Ovary (tissue), 9 donors: ENCODE data around the gene SNX27. TPM values are rescaled to one million over a fixed set of nuclear protein-coding genes. Genes with fewer than 3 reads are reported as not detected.

Source experiments
- DNase-seq, 5 donors: peaks; one replicate each; pipeline ENCODE4 v3.0.0-alpha.2; 2019 to 2020
- H3K27ac ChIP-seq, 2 donors: fragments of 200-600 bp; one replicate each; pipeline versions ENCODE4 v1.5.1 to v1.8.0; 2019 to 2022
- H3K27me3 ChIP-seq: fragments of 200-600 bp; one replicate; pipeline ENCODE4 v1.8.0; 2022
- H3K36me3 ChIP-seq: fragments of 200-600 bp; sonication (generic); one replicate; pipeline ENCODE4 v1.5.1; 2019
- H3K4me1 ChIP-seq: one replicate; pipeline ENCODE4 v1.8.1; 2013; ENCODE audit warnings: mild to moderate bottlenecking, moderate library complexity; ENCODE audit not compliant: insufficient read depth
- H3K4me3 ChIP-seq: fragments of 200-600 bp; sonication (generic); one replicate; pipeline ENCODE4 v1.5.1; 2017
- H3K9me3 ChIP-seq, 2 donors: fragments of 200-600 bp in 1 of 2; sonication (generic) in 1 of 2; one replicate each; pipeline versions ENCODE4 v1.5.1 to v1.8.1; 2013 to 2019; ENCODE audit warnings: mild to moderate bottlenecking in 1 of 2, moderate library complexity in 1 of 2
- EP300 ChIP-seq: sonication (generic); formaldehyde crosslinking; IDR thresholded peaks from one replicate; pipeline ENCODE4 v1.6.1; 2017; ENCODE audit warnings: antibody characterized with exemption
- POLR2A ChIP-seq: fragments of 450-650 bp; IDR thresholded peaks from one replicate; pipeline ENCODE4 v1.6.1; 2017; ENCODE audit warnings: antibody characterized with exemption, mild to moderate bottlenecking, moderate library complexity
- WGBS, 3 donors: extraction: QIAGEN DNeasy Blood & Tissue Kit in 1 of 3; methylation state at CpG; one replicate each; pipeline versions ENCODE4 v1.1.5 to v1.1.7; 2013 to 2017; 5-methylcytosine and 5-hydroxymethylcytosine counted together
- intact Hi-C, 4 donors: fragments of 100-400 bp; cut with DNase I; formaldehyde crosslinking; loops; one replicate each; pipeline versions ENCODE4 v1.11.0 to v1.15.1; 2022 to 2023
- polyA plus RNA-seq, 2 donors: library from polyadenylated mRNA; stranded (reverse); fragments of 200-250 nt in 1 of 2; fragments of 350-450 nt in 1 of 2; fragmentation: Illumina TruSeq in 1 of 2; extraction: RNeasy Lipid Tissue Mini Kit (QIAGEN cat#74804) in 1 of 2; gene quantifications; one replicate each; pipeline ENCODE4 v1.2.3, GENCODE V29; 2013 to 2014
- total RNA-seq, 7 donors: library from RNA; depleted of rRNA in 2 of 7; stranded (reverse); fragments of >200 nt in 2 of 7; fragmentation: NEBNext Ultra II Directional in 3 of 7; extraction: Animal tissue kit (Norgen Biotek cat#: 25700) in 3 of 7; gene quantifications; one replicate each; pipeline versions ENCODE4 v1.1.0 to v1.2.4, GENCODE V29; 2016 to 2023
- TF ChIP-seq, protein P1 (sequence below), 3 donors: fragments of 450-650 bp in 2 of 3; fragments of 200-600 bp in 1 of 3; IDR thresholded peaks; one replicate each; pipeline versions ENCODE4 v1.5.1 to v1.8.0; 2016 to 2022; ENCODE audit warnings: antibody characterized with exemption in 3 of 3, mild to moderate bottlenecking in 1 of 3
- donor health status: DM: no; HTN: no; CAD: no; lungs with moderate emphysema.
- donor health status: DM: no; HTN: no; CAD: no.
- donor health status: Bipolar disorder and iron deficiency.
- donor health status: DM: yes; HTN: yes; CAD: no.
- donor health status: DM: no; HTN: no; CAD: no.
- donor health status: DM: yes; HTN: yes; CAD: no.

Gene SNX27
- total and polyA plus RNA-seq, 9 donors, result 9.5 to 42.7 (median 35.1) TPM

DNA sequence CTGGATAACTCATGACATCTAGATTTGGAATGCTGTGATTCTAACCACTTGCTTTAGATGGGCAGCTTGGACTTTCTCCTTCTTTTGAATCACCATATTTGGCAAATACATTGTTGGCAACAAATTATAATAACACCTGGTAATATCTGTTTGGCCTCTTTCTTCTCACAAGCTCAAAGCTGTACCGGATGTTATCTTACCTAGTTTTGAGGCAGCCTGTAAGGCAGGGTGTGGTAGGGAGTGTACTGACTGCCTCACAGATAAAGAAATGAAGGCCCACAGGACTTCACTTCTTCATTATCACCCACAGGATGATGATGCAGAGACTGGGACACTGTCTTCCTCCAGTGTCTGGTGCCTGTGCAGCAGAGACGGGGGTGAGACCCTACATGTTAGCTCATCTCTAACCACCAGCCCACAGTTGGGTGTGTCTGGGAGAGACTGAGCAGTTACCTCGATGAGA is 43.2 kb upstream of the SNX27 start:
- Histone ChIP-seq H3K27me3 (no peaks in the 10 kb centered on the region), H3K27ac (no peak overlapping the region), H3K4me1 (peaks cover 3% of the 10 kb centered on the region), H3K9me3 (no peaks in the 10 kb centered on the region), H3K36me3 (no peaks in the 10 kb centered on the region), H3K4me3 (no peak overlapping the region)
- no peak for TF ChIP-seq EP300
- TF ChIP-seq, protein P1, sequence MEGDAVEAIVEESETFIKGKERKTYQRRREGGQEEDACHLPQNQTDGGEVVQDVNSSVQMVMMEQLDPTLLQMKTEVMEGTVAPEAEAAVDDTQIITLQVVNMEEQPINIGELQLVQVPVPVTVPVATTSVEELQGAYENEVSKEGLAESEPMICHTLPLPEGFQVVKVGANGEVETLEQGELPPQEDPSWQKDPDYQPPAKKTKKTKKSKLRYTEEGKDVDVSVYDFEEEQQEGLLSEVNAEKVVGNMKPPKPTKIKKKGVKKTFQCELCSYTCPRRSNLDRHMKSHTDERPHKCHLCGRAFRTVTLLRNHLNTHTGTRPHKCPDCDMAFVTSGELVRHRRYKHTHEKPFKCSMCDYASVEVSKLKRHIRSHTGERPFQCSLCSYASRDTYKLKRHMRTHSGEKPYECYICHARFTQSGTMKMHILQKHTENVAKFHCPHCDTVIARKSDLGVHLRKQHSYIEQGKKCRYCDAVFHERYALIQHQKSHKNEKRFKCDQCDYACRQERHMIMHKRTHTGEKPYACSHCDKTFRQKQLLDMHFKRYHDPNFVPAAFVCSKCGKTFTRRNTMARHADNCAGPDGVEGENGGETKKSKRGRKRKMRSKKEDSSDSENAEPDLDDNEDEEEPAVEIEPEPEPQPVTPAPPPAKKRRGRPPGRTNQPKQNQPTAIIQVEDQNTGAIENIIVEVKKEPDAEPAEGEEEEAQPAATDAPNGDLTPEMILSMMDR (IDR thresholded peaks at IDR 0.05), result no peak
- no peak for TF ChIP-seq POLR2A
- intact Hi-C loops, result no loop called here
- no peak for DNase-seq
- WGBS, 3 donors, result 64 to 75% (median 65%) methylated on average over 3 of the region's 3 CpGs

DNA sequence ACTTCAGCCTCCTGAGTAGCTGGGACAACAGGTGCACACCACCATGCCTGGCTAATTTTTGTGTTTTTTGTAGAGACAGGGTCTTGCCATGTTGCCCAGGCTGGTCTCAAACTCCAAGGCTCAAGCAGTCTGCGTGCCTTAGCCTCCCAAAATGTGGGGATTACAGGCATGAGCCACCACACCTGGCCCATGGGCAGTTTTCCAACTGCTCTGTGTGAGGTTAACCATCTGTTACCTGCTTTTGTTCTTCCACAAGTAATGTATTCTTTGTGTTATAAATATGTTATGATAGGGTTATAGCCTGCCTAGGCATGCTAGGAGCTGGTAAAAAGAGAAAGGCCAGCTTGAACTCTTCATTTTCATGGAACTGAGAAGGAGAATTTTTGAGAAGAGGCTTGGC is 41.0 kb upstream of the SNX27 start:
- no peaks in the 10 kb centered on the region for H3K9me3 ChIP-seq
- TF ChIP-seq, protein P1 (IDR thresholded peaks at IDR 0.05), result no peak
- TF ChIP-seq EP300 (no peak), POLR2A (no peak)
- H3K36me3 ChIP-seq, result no peaks in the 10 kb centered on the region
- no peaks in the 10 kb centered on the region for H3K4me1 ChIP-seq
- no peaks in the 10 kb centered on the region for H3K27me3 ChIP-seq
- intact Hi-C loops, result no loop called here
- WGBS, 3 donors, result 75 to 79% (median 77%) methylated on average over 1 of the region's 1 CpG
- no peak for DNase-seq
- H3K4me3 ChIP-seq, result no peak overlapping the region
- H3K27ac ChIP-seq, result no peak overlapping the region

DNA sequence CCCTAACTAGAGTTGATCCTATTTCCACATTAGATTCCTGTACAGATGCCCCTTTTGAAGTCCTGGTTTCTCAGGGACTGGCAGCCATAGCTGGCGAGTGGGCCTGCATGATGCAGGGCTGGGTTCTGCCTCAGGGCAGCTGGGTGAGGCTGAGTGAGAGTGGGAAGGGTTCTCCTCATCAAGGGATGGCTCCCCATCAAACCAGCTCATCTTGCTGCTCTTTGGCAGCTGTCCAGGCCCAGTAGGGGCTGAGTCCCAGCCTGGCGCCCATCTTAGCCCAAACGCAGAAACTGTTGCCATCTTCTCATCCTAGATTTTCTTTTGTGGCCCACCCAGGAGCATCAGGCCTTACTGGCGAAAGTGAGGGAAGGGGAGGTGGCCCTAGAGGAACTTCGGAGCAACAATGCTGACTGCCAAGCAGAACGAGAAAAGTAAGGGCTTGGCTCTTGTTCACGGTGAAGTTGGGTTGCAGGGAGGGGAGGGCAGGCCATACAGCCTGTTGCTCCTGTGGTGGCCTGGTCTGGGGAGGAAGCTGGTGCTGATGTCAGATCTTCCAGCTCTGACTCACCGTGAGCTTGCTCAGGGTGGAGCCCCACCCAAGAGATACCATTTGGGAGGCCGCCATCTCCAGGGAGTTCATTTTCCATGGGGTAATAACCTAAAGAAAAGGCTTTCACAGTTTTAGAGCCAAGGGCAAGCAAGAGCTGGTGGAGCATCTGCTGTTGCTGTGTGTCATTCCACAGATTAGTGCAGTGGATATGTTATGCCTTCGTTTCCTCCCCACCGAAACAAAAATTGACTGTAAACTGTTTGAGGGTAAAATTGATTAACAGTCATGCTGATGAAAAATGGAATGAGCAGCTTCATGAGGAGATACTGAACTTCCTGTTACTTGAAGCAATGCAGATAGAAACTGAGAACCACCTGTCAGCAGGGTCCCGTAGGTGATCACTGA is 37.0 kb upstream of the SNX27 start:
- no peaks in the 10 kb centered on the region for H3K36me3 ChIP-seq
- intact Hi-C loops, result no loop called here

DNA sequence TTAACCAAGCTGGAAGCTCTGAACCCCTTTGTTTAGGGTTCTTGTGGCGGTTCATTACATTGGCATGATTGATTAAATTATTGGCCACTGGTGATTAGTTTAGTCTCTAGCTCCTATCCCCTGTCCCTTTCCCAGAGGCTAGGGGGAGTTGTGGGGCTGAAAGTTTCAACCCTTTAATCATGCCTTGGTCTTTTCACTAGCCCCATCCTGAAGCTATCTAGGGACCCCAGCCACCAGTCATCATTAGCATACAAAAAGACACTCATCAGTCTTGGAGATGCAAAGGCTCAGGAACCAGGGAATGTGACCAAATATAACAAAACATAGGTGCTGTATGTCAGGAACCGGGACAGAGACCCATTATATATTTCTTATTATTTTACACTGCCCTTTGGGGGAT is 34.7 kb upstream of the SNX27 start:
- H3K9me3 ChIP-seq, result no peaks in the 10 kb centered on the region
- TF ChIP-seq POLR2A (no peak), EP300 (no peak)
- TF ChIP-seq, protein P1 (IDR thresholded peaks at IDR 0.05), result no peak
- 95 to 99% (median 98%) methylated on average over 2 of the region's 2 CpGs for WGBS, 3 donors
- intact Hi-C loops, result no loop called here
- no peaks in the 10 kb centered on the region for H3K4me1 ChIP-seq
- DNase-seq, result no peak
- H3K27me3 ChIP-seq, result no peaks in the 10 kb centered on the region
- no peak overlapping the region for H3K4me3 ChIP-seq
- H3K27ac ChIP-seq, result no peak overlapping the region
- no peaks in the 10 kb centered on the region for H3K36me3 ChIP-seq

More for the DNA sequence above, 37.0 kb upstream of the SNX27 start:
- Histone ChIP-seq H3K27me3 (no peaks in the 10 kb centered on the region), H3K9me3 (no peaks in the 10 kb centered on the region), H3K4me1 (no peaks in the 10 kb centered on the region), H3K4me3 (no peak overlapping the region), H3K27ac (no peak overlapping the region)
- no peak for DNase-seq
- 78 to 86% (median 83%) methylated on average over 12 of the region's 12 CpGs for WGBS, 3 donors
- TF ChIP-seq, protein P1 (IDR thresholded peaks at IDR 0.05), result no peak
- TF ChIP-seq POLR2A (no peak), EP300 (no peak)
